B cell (primary cell): ENCODE results near the gene MPST.

ENCODE experiments used
- EZH2 ChIP-seq: IDR thresholded peaks from 2 replicates; pipeline ENCODE4 v1.6.1; 2012; ENCODE audit warnings: borderline replicate concordance, low read depth, mild to moderate bottlenecking, moderate library complexity, low read length; ENCODE audit not compliant: insufficient read depth, poor library complexity, severe bottlenecking
- TF ChIP-seq, protein P1 (sequence below): fragments of 200-600 bp; IDR thresholded peaks from one replicate; pipeline ENCODE4 v1.8.0; 2022; ENCODE audit warnings: antibody characterized with exemption, mild to moderate bottlenecking

DNA sequence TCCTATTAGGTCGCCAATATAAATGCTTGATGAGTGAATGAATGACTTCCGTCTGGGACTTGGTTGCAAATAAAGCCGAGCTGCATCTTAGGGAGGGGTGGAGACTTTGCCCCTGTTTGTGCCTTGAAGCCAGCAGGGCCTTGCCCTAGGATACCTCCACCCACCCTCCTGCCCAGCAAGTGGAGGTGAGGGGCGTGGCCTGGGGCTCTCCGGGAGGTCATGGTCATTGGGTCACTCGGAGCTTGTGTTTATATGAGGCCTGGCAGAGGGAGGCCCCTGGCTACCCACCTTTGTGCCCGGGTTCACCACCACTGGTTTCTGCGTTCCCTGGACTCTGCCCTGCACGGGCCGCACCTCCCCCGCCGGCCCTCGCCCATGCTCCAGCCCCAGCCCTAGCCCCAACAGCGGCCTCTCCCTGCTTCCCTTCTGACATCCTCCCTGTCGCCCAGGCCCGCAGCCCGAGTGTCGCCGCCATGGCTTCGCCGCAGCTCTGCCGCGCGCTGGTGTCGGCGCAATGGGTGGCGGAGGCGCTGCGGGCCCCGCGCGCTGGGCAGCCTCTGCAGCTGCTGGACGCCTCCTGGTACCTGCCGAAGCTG is 4.3 kb downstream of the MPST start:
- TF ChIP-seq, protein P1, sequence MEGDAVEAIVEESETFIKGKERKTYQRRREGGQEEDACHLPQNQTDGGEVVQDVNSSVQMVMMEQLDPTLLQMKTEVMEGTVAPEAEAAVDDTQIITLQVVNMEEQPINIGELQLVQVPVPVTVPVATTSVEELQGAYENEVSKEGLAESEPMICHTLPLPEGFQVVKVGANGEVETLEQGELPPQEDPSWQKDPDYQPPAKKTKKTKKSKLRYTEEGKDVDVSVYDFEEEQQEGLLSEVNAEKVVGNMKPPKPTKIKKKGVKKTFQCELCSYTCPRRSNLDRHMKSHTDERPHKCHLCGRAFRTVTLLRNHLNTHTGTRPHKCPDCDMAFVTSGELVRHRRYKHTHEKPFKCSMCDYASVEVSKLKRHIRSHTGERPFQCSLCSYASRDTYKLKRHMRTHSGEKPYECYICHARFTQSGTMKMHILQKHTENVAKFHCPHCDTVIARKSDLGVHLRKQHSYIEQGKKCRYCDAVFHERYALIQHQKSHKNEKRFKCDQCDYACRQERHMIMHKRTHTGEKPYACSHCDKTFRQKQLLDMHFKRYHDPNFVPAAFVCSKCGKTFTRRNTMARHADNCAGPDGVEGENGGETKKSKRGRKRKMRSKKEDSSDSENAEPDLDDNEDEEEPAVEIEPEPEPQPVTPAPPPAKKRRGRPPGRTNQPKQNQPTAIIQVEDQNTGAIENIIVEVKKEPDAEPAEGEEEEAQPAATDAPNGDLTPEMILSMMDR: no peak
- TF ChIP-seq EZH2: no peak
